C4-2B (cell line): Measurements from ENCODE around the gene NPHP4.

ENCODE experiments used
- ZFX ChIP-seq: fragments of 450-650 bp; IDR thresholded peaks from 2 replicates; pipeline ENCODE4 v1.6.1; 2017
- TF ChIP-seq, protein P1 (sequence below): fragments of 450-650 bp; conservative IDR thresholded peaks from 2 replicates; pipeline ENCODE4 v1.5.1; 2017; ENCODE audit warnings: mild to moderate bottlenecking

DNA sequence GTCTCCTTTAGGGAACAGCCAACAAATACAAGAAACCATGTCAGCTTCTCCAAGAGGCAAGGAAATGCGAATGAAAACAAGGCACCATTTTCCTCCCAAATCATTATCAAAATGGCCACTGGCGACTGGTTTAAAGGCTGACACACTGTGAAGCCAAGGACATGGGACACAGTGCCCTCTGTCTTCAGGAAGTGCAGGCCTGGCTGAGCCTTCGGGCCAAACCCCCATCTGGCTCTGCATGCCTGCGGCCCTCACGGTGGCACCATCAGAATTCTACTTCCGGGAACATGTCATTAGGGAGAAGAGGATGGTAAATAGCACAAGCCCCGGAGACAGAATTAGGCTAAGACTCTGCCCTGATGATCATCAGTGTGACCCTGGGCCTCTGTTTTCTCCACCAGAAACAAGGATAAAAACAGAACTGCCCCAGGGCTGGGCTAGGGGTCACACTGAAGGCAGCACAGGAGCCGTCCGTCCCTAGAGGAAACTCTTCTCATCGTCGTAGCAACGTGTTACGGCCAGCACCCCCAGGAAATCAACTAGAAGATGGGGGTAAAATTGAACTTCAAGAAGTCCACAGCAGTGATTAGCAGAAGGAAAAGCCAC, 103.5 kb downstream of the NPHP4 start:
- TF ChIP-seq, protein P1, sequence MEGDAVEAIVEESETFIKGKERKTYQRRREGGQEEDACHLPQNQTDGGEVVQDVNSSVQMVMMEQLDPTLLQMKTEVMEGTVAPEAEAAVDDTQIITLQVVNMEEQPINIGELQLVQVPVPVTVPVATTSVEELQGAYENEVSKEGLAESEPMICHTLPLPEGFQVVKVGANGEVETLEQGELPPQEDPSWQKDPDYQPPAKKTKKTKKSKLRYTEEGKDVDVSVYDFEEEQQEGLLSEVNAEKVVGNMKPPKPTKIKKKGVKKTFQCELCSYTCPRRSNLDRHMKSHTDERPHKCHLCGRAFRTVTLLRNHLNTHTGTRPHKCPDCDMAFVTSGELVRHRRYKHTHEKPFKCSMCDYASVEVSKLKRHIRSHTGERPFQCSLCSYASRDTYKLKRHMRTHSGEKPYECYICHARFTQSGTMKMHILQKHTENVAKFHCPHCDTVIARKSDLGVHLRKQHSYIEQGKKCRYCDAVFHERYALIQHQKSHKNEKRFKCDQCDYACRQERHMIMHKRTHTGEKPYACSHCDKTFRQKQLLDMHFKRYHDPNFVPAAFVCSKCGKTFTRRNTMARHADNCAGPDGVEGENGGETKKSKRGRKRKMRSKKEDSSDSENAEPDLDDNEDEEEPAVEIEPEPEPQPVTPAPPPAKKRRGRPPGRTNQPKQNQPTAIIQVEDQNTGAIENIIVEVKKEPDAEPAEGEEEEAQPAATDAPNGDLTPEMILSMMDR, result no peak
- no peak for TF ChIP-seq ZFX
